ENCODE results near the gene SLC26A11.
"Not testable (repeated sequence)": the region's sequence is repeated elsewhere in the genome, so short reads cannot be mapped to it uniquely, and the experiment has no call there.

The SLC26A11 gene

DNA sequence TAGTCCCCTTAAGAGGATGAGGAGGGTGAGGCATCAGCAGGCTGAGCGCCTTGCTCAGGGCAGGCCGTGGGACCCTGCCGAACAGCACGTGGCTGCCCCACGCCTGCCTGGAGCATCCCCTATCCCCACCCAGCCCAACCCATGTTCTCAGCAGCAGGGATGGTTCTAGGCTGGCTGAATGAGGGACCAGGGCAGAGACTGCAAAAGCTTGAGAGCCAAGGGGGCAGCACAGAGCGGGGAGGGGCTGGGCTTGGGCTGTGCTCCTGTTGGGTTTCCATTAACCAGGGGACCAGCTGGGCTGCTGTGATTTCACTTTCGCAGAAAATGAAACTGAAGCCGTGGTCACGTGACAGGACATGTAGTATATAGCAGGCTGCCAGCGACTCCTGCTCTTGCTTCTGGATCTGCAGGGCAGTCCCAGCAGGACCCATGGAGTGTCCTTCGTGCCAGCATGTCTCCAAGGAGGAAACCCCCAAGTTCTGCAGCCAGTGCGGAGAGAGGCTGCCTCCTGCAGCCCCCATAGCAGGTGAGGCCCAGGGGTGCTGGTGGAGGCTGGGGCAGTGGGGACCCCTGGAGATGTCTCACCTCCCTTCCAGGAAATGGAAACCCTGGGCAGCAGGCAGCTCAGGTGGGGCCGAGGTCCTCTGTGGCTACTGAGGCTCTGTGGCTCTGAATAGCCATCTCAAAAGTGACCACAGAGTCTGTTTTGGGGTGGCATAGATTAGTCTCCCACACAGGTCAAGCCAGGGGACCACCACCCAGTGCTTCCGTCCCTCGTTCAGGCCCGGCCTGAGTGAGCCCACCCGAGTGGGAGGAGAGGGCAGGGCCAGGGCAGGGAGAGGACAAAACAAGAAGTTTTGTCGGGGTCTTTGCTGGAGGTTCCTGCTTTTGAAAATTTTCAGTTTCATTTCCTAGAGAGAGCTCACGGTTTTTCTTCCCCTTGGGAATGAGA is 43.3 kb downstream of the SLC26A11 start:
- DNase-seq = peak; percentile 83

DNA sequence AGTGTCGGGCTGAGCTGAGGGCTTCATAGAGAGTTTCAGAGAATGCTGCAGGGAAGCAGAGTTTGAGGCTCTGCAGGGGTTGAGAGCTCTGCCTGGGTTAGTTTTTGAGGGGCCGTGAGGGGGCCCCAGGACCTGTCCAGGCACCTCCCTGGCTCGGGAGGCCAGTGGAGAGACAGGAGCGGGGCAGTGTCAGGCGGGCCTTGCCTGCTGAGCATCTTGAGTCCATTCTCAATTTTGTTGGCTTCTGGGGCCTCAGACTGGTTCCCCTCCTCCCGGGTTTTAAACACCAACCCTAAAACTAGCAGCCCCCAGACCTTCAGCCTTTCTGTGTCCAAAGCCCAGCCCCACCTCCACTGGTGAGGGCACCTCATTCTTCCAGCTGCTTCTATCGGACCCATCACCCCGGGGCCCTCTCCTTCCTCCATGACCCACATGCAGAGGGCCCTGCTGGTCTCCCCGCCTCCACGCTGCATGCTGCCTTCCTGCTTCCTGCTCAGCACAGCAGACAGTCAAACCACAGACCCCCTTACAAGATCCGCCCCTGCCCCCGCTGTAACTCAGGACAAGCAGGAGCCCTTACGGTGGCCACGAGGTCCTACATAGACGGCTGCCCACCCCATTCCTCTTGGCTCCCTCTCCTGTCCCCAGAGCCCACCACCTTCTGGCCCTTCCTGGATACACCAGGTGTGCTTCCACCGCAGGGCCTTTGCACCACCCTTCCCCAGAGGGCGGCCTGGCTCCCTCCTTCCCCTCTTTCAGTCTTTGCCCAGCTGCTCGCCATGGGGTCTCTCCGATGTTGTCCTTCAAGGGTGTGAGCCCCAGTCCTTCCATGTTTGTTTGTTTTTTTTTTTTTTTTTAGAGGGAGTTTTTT is 44.2 kb downstream of the SLC26A11 start:
- peak; percentile 23 for DNase-seq

- no peak for DNase-seq
Observed at GRCh38 chr17:80265205-80266068, 45.2 kb downstream of the SLC26A11 start.

GRCh38 chr17:80267391-80267790 is 47.2 kb downstream of the SLC26A11 start:
- DNase-seq = no peak

- DNase-seq = no peak
Observed at GRCh38 chr17:80268427-80268826, 48.2 kb downstream of the SLC26A11 start.

DNA sequence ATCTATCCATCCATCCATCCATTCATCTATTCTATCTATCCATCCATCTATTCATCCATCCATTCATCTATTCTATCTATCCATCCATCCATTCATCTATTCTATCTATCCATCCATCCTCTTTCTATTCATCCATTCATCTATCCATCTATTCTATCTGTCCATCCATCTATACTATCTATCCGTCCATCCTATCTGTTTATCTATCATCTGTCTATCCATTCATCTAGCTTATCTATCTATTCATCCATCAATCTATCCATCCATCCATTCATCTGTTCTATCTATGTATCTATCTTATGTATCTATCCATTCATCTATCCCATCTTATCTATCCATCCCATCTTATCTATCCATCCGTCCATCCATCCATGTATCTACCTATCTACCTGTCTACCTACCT is 49.2 kb downstream of the SLC26A11 start:
- DNase-seq = no peak

GRCh38 chr17:80270104-80270503 is 49.9 kb downstream of the SLC26A11 start:
- DNase-seq = no peak

- DNase-seq = no peak
Observed at GRCh38 chr17:80270836-80271235, 50.6 kb downstream of the SLC26A11 start.

GRCh38 chr17:80272366-80272765 is 52.1 kb downstream of the SLC26A11 start:
- no peak for DNase-seq

- no peak for DNase-seq
Observed at GRCh38 chr17:80274331-80274730, 54.1 kb downstream of the SLC26A11 start.

DNA sequence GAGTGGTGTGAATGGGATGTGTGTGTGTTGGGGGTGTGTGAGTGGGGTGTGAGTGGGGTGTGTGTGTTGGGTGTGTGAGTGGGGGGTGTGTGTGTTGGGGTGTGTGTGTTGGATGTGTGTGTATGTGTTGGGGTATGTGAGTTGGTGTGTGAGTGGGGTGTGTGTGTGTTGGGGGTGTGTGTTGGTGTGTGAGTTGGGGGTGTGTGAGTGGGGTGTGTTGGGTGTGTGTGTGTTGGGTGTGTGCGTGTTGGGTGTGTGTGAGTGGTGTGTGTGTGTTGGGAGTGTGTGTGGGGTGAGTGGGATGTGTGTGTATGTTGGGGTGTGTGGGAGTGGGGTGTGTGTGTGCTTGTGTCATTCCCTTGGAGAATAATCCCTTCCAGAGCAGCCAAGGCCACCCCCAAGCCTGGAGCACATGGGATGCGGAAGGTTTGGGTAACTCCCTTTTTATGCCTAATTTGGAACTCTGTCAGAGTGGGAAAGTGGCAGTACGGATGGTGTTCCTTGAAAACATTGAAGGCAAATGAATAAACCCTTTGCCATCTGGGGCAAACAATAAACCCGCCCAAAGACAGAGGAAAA is 54.7 kb downstream of the SLC26A11 start:
- no peak for DNase-seq

DNA sequence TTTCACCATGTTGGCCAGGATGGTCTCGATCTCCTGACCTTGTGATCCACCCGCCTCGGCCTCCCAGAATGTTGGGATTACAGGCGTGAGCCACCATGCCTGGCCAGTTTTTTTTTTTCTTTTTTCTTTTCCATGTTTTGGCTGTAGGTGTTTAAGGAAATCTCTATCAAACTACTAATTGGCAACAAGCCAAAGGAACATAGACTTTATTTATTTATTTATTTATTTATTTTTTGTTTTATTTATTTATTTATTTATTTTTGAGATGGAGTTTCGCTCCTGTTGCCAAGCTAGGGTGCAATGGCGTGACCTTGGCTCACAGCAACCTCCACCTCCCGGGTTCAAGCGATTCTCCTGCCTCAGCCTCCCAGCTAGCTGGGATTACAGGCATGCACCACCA is 55.6 kb downstream of the SLC26A11 start:
- DNase-seq = not testable (repeated sequence)

GRCh38 chr17:80277751-80278671 is 57.8 kb downstream of the SLC26A11 start:
- peak; percentile 23 for DNase-seq

DNA sequence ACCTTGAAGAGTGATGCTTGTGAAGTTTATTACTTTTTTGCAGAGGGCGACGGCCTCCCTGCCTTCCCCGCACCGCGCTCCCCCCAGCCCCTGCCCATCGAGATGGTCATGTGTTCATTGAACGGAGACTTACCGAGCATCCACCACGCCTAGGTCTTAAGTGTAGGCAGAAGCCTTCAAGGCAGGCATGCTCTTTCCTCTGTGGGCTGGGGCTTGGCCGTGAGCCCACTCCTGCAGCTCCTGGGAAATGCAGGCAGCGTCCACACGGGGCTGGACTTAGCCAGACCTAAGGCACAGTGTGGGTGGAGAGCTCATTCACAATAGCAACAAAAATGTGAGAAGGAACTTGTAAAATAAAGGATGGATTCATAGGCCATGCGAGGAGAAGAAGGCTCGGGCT is 59.7 kb downstream of the SLC26A11 start:
- DNase-seq = no peak

GRCh38 chr17:80281516-80281915 is 61.3 kb downstream of the SLC26A11 start:
- DNase-seq = no peak

- DNase-seq = no peak
Observed at GRCh38 chr17:80283116-80283852, 63.1 kb downstream of the SLC26A11 start.

GRCh38 chr17:80284631-80285030 is 64.4 kb downstream of the SLC26A11 start:
- DNase-seq = no peak

DNA sequence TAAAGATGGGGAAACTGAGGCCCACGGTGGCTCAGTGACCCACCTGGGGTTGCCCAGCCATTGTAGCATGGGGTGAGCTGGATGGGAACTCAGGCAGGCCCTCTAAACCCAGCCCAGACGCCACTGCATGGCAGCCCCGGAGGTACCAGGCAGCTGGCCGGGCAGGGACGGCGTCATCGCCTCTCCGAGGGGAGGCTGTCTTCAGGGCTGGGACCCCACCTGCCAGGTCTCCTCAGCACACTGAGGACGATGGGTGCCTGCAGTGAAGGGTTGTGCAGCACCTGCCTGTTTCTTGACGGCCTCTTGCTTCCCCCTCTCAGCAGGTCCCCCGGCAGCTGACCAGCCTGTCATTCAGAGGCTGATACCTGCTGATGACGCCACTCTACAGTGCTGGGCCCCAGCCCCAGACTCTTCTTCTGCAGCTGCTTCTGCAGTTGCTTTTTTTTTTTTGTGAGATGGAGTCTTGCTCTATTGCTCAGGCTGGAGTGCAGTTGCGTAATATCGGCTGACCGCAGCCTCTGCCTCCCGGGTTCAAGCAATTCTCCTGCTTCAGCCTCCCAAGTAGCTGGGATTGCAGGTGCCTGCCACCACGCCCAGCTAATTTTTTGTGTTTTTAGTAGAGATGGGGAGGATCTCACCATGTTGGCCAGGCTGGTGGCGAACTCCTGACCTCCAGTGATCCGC is 65.2 kb downstream of the SLC26A11 start:
- no peak for DNase-seq

DNA sequence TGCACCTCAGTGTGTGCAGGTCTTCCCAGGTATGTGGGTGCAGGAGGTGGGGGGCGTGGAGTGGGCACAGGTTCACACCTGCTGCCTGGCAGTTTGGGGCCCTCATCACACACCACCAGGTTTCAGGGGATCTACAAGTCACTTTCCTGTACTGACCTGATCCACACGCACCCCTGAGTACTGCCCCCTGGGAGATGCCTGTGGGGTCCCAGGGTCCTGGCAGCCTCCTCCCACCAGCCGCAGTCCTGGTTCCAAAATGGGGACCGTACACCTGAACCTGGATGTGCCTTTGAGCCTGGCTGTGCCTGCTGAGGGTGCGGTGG is 66.4 kb downstream of the SLC26A11 start:
- no peak for DNase-seq

- no peak for DNase-seq
Observed at GRCh38 chr17:80287038-80287437, 66.8 kb downstream of the SLC26A11 start.
